Left cardiac atrium (tissue), 4 donors: Measurements from ENCODE around the gene PSAP. TPM values are rescaled to one million over a fixed set of nuclear protein-coding genes. Genes with fewer than 3 reads are reported as not detected.
A peak's percentile ranks its signal among the peaks of the same experiment; 100 is the strongest.

ENCODE experiments used
- ATAC-seq, 2 donors: fragments of 200-7000 bp; cut with Tn5 transposase; one replicate each; pipeline ENCODE4 v1.9.1; 2020; ENCODE audit warnings: mild to moderate bottlenecking in 2 of 2, moderate library complexity in 2 of 2
- DNase-seq: peaks from one replicate; pipeline ENCODE4 v3.0.0-alpha.2; 2020
- intact Hi-C, 2 donors: fragments of 100-400 bp; cut with DNase I; formaldehyde crosslinking; loops; one replicate each; pipeline versions ENCODE4 v1.14.1 to v1.15.1; 2022 to 2023
- total RNA-seq, 2 donors: library from RNA; stranded (reverse); fragmentation: NEBNext Ultra II Directional; extraction: Animal tissue kit (Norgen Biotek cat#: 25700); gene quantifications; one replicate each; pipeline ENCODE4 v1.2.1, GENCODE V29; 2021
- donor health status: DM: no; HTN: yes; CAD: no.
- donor health status: DM: no; HTN: yes; CAD: no; lungs with severe emphysema.
- donor health status: DM: yes; HTN: yes; CAD: no.
- donor health status: Dilated cardiomyopathy.

Gene PSAP
- total RNA-seq, 2 donors from 2014 or later = 1,413 to 1,441 TPM

DNA sequence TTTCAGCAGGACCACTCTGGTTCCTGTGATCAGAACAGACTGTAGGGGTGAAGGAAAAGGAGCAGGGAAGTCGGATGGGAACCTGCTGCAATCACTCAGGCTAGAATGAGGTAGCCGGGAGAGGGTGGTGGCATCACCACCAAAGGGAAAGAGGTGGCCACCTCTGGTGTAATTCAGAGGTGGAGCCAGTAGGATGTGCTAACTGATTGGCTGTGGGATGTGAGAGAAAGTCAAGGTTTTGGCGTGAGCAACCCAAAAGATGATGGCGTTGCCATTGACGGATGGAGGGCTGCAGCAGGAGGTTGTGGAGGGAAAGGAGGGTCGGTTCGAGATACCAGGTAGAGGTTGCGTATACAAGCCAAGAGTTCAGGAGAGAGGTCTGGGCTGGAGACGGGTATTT, 70.3 kb downstream of the PSAP start:
- no peak for ATAC-seq
- no peak for DNase-seq
- intact Hi-C loops = no loop called here

DNA sequence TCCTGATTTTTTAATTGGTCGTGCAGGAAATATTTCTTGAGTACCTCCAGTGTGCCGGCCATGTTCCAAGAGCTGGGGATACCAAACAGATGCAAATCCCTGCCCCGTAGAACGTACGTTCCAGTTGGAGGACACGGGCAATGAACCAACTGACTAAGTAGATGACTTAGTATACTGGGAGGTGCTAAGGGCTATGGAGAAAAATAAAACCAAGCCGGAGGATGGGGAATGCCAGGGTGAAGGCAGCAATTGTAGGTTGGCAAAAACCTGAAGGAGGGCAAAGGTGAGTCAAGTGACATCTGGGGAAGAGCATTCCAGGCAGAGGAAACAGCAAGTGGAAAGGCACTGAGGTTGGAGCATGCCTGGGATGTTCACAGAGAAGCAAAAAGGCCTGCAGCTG, 70.9 kb downstream of the PSAP start:
- intact Hi-C loops = no loop called here
- ATAC-seq (no peak), DNase-seq (no peak)

- no peak for DNase-seq
- intact Hi-C loops = no loop called here
- no peak for ATAC-seq
These were observed 71.4 kb downstream of the PSAP start for GRCh38 chr10:71779641-71780040.

DNA sequence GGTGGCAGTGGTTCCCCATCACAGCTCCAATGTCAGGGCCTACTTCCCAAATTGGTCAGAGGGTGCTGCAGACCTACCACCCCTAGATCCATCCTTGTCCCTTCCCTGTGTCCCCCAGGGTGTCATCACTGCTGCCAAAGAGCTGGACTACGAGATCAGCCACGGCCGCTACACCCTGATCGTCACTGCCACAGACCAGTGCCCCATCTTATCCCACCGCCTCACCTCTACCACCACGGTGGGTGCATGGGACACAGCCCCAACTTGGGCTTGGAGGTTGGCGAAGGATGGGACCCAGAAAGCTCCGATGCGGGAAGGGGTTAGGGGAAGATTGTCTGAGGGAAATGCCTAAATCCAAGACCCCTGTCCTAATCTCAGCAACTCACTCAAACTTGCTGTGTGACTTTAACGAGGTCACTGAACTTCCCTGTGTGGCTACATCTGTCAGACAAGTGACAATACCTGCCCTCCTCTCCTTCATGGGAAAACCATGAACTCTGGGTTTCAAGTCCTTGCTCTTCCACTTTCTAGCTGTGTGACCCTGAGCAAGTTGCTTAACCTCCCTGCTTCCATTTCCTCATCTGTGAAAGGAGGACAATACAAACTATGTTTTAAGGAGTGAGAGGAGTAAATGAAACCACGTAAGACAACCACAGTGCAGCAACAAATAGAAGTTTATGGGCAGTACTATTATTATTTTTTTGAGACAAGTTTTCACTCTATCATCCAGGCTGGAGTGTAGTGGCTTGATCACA, 72.8 kb downstream of the PSAP start:
- intact Hi-C loops = no loop called here
- ATAC-seq (no peak), DNase-seq (no peak)

- intact Hi-C loops = no loop called here
- DNase-seq (no peak), ATAC-seq (no peak)
These were observed 73.7 kb downstream of the PSAP start for GRCh38 chr10:71777213-71777985.

- DNase-seq = no peak
- ATAC-seq = no peak
These were observed 74.5 kb downstream of the PSAP start for GRCh38 chr10:71776481-71776925.

GRCh38 chr10:71774916-71775702, 75.9 kb downstream of the PSAP start:
- intact Hi-C loops = no loop called here
- ATAC-seq (no peak), DNase-seq (no peak)

More at GRCh38 chr10:71776481-71776925, 74.5 kb downstream of the PSAP start:
- intact Hi-C loops = no loop called here

- ATAC-seq = peak; percentile 87 to 88
- intact Hi-C loops = loop anchor here in 1 of 2 donors (2.0 kb wide), 1 partner anchor 77 kb away; no protein-coding TSS in a partner anchor
These were observed 77.7 kb downstream of the PSAP start, which contains the start of gene VSIR for GRCh38 chr10:71773221-71773971. TSS of gene VSIR (minus strand) at chr10:71773520. CDS start at chr10:71773439, 81 bp downstream.

DNA sequence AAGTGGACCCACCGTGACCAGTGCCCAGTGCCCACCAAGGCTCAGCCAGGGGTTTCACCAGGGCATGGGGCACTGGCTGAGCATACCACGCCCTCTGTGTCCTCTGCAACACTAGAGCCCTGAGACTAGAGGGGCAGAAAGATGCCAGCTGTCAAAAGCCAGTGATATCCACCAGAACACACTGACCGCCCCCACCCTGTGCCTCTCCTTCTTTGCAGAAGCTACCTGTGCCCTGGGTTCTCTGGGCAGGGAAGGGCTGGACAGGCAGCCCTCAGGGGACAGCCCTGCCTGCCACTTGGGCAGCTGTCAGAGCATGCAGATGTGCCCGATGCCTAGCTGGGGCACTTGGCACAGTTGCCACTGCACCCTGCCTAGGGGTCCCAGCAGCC, 78.2 kb downstream of the PSAP start:
- DNase-seq (no peak), ATAC-seq (peak; percentile 5 to 9)
- intact Hi-C loops = loop anchor here in 1 of 2 donors (2.0 kb wide), 1 partner anchor 76 kb away; no protein-coding TSS in a partner anchor

More at GRCh38 chr10:71773221-71773971, 77.7 kb downstream of the PSAP start, which contains the start of gene VSIR:
- DNase-seq = peak; percentile 90

GRCh38 chr10:71771821-71772617, 79.0 kb downstream of the PSAP start:
- ATAC-seq (peak; percentile 40 to 75), DNase-seq (peak; percentile 84)

DNA sequence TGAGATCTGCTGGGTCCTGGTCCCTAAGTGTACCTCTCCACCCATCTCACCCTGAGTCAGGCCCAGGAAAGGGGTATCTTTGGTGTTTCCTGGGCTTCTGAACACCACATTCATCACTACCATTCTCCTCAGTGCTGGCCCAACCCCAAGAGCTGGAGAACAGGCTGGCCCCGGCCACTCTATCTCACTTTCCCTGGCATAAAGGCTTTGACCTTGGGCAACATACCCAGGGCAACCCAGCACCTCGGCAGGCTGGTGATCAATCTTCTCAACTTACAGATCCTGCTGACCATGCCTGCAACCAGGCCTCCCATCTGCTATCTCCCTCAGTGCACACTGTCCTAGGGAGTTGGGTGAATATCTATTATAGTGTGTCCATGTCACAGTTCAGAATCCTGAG, 79.8 kb downstream of the PSAP start:
- intact Hi-C loops = no loop called here
- DNase-seq = no peak

More at GRCh38 chr10:71771821-71772617, 79.0 kb downstream of the PSAP start:
- intact Hi-C loops = loop anchor here in 1 of 2 donors (2.0 kb wide), 1 partner anchor 75 kb away; no protein-coding TSS in a partner anchor

GRCh38 chr10:71770789-71771188, 80.3 kb downstream of the PSAP start:
- ATAC-seq (peak in 1 of 2 donors; percentile 6), DNase-seq (no peak)
- intact Hi-C loops = no loop called here

More for the DNA sequence above, 79.8 kb downstream of the PSAP start:
- ATAC-seq = no peak

- ATAC-seq (no peak), DNase-seq (no peak)
- intact Hi-C loops = no loop called here
These were observed 80.8 kb downstream of the PSAP start for GRCh38 chr10:71770255-71770654.

DNA sequence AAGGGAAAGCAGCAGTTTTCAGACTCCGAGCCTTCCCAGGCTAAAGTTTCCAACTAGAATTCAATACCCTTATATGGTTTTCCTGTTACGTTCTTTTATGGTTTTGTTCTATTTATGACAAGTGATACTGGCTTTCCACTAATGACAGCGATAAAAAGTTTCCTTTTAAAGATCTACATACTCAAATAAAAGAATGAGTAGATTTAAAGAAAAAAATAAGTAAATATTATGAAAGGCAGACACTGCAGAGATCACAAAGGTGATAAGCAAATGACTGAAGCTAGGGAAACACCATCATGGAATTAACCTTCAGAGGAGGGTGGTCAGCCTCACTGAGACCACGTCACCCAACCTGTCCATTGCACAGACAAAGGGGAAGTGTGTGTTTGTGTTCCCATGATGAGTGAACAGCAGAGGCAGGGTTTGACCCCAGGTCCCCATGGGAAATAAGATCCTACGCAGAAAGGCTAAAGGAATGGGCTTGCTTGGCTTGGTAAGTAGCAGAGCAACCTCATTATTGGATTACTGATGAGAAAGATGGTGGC, 81.7 kb downstream of the PSAP start:
- no peak for ATAC-seq
- intact Hi-C loops = no loop called here
- DNase-seq = no peak

- DNase-seq (peak; percentile 77), ATAC-seq (peak; percentile 7 to 18)
- intact Hi-C loops = no loop called here
These were observed 83.5 kb downstream of the PSAP start for GRCh38 chr10:71767420-71768035.

DNA sequence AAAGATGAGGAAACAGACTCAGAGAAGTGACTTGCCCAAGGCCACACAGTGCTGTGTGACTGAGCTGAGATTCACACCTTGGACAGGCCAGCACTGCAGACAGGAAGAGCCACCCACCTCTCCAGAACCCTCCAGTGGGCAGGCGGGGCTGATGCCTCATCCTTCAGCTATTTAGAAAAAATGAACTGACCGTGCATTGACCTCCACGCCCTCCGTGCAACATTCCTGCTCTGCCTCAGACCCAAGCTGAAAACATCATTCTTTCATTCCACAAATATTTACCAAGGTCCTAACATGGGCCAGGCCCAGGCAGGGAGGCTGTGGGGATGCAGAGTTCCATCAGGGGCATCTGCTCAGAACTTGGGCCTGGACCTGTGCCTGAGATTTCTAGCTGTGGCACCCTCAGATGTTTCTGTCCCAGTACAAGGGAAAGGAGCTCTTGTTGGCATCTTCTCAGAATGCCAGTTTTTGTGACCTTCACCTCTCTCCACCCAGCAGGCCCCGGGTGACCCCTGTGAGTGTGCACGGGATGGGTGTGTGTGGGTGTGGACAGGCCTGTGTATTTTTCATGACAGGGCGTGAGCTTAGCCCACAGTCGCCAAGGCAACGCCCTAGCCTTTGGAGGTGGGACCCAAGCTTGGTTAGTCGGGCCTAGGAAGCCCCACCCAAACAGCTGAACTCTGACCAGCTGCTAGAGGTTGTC, 84.2 kb downstream of the PSAP start:
- peak; percentile 86 for DNase-seq
- intact Hi-C loops = no loop called here
- peak; percentile 28 to 74 for ATAC-seq
